Stimulated activated effector memory CD8-positive, alpha-beta T cell treated with anti-CD3 and anti-CD28 coated beads, Interleukin-12 subunit alpha, Interleukin-12 subunit beta, amount 100 ng/mL, for 72 hours (primary cell): ENCODE results near the gene RPL37A.
A peak's percentile ranks its signal among the peaks of the same experiment; 100 is the strongest.

Source experiments
- ATAC-seq: fragments of 150-1000 bp; cut with Tn5 transposase; 2 replicates; pipeline ENCODE4 v1.10.0; 2021
- DNase-seq, 2 donors: peaks; one replicate each; pipeline ENCODE4 v3.0.0; 2021 to 2022; ENCODE audit warnings: low spot score in 2 of 2
- H3K27ac Mint-ChIP-seq: one replicate; pipeline ENCODE4 v1.8.0; 2022; ENCODE audit warnings: mild to moderate bottlenecking, mixed read lengths
- H3K36me3 Mint-ChIP-seq: one replicate; pipeline ENCODE4 v1.8.0; 2022; ENCODE audit warnings: mild to moderate bottlenecking, mixed read lengths
- H3K4me1 Mint-ChIP-seq: one replicate; pipeline ENCODE4 v1.8.0; 2022; ENCODE audit warnings: mixed read lengths
- H3K4me3 Mint-ChIP-seq: one replicate; pipeline ENCODE4 v1.8.0; 2022; ENCODE audit warnings: mild to moderate bottlenecking, mixed read lengths
- H3K9me3 Mint-ChIP-seq: one replicate; pipeline ENCODE4 v1.8.0; 2022; ENCODE audit warnings: mixed read lengths

Gene RPL37A

DNA sequence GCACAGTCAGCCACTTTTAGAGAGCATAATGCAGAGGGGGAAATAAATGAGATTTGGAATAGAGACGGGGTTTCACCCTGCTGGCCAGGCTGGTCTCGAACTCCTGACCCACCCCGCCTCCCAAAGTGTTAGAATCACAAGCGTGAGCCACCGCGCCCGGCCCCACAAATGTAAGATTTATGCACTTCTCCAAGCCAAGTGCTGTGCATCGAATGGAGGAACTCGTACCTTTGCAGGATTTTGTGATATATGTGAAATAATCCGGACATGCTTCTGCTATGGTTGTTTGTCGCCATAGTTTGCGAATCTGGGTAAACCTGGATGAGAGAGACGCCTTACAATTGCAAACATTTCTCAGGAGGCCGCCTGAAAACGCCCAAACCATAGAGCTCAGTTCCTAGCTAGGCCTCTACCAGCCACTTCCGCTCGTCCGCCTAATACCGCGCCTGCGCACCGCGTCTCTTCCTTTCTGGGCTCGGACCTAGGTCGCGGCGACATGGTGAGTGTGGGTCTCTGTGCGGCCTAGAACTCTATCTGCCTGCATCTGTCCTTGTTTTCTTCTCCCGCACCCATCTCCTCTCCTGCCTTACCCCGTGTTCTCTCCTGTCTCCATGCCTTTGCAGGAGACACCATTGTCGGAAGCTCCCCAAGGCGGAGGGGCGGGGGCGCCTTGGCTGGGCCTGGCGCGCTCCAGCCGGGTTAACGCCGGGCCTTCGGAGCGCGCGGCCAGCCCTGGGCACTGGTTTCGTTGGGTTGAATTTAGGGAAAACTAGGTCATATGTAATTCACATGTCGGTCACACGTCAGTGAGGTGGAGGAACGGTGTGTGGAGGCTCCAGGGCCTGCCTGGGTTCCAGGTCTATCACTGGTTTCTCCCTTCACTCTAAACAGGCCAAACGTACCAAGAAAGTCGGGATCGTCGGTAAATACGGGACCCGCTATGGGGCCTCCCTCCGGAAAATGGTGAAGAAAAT, at the start of gene RPL37A:
RPL37A (plus strand) TSS at position 466 of the 974 bp plus-strand sequence; CDS start at position 497, 31 bp downstream.
- Mint-ChIP-seq H3K27ac (peak within 1 kb of the TSS; percentile 99), H3K36me3 (peaks cover 54% of the 10 kb centered on the region), H3K4me3 (peak within 1 kb of the TSS; percentile 94), H3K4me1 (peaks cover 41% of the 10 kb centered on the region), H3K9me3 (no peaks in the 10 kb centered on the region)
- ATAC-seq (peak; percentile 97), DNase-seq (peak; percentile 77 to 92)

DNA sequence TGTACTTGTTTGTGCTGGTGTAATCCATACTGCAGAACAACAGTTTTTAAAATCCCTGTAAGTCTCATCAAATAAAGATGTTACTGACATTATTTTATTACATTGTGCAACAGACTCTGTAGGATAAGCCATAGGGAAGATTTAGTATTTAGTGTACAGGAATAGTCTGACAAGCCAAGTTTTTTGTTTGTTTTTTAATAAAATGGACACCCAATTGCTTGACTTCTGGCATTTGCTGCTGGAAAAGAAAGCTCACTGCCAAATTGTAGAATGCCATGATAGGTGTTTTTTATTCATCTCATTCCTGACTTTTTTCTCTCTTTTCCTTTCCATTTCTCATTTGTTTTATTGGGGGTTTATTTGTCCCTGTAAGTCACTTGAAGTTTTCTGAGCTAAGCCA, 48.3 kb upstream of the RPL37A start:
- ATAC-seq (no peak), DNase-seq (no peak)
- Mint-ChIP-seq H3K9me3 (peaks cover 4% of the 10 kb centered on the region), H3K27ac (no peak overlapping the region), H3K4me1 (no peaks in the 10 kb centered on the region), H3K36me3 (peaks cover 96% of the 10 kb centered on the region), H3K4me3 (no peak overlapping the region)

DNA sequence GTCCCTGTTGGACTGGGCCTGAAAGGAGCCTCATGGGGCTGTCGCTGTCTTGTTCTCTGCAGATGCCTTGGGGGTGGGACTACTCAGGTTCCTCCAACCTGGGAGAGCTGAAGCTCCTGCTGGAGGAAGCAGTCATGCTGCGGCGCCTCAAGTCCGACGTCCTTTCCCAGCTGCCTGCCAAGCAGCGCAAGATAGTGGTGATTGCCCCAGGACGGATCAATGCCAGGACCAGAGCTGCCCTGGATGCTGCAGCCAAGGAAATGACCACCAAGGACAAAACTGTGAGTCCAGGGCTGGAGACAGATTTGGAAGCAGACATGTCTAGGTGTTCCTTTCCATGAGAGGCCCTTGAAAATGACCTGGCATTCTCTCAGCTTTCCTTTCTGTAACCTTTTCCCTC, 47.9 kb upstream of the RPL37A start:
- H3K4me1 Mint-ChIP-seq: no peaks in the 10 kb centered on the region
- DNase-seq: no peak
- H3K27ac Mint-ChIP-seq: no peak overlapping the region
- H3K9me3 Mint-ChIP-seq: peaks cover 4% of the 10 kb centered on the region
- no peak overlapping the region for H3K4me3 Mint-ChIP-seq
- H3K36me3 Mint-ChIP-seq: peaks cover 98% of the 10 kb centered on the region
- no peak for ATAC-seq

DNA sequence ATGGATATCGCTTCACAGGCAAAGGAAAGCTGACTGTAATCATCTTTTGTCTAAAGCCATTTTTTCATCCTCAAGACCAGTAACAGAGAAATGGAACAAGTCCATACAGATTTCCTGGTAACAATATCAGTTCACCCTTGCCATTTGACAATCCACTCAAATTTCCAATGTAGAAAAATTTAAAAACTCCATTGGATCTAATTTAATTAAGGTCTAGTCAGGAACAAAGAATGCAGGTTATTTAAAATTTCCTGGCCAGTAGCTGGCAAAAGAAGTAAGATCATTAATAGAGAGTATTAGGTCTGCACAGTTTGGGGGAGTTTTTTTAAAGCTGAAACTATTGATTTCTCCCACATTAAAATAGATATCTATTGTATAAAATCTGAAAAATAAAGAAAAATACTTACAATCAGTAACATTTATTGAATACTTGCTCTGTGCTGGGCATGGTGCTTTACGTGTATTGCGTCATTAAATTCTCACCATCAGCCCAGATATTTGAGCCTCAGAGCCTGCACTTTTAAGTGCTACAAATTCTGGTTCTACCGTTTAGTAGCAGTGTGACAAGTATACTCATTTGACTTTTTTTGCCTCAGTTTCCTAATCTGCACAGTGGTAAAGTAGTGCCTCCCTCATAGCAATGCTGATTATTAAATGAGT, 44.6 kb upstream of the RPL37A start:
- Mint-ChIP-seq H3K9me3 (peaks cover 2% of the 10 kb centered on the region), H3K4me3 (no peak overlapping the region), H3K36me3 (peaks cover 68% of the 10 kb centered on the region), H3K27ac (no peak overlapping the region), H3K4me1 (no peaks in the 10 kb centered on the region)
- ATAC-seq: no peak
- DNase-seq: no peak

DNA sequence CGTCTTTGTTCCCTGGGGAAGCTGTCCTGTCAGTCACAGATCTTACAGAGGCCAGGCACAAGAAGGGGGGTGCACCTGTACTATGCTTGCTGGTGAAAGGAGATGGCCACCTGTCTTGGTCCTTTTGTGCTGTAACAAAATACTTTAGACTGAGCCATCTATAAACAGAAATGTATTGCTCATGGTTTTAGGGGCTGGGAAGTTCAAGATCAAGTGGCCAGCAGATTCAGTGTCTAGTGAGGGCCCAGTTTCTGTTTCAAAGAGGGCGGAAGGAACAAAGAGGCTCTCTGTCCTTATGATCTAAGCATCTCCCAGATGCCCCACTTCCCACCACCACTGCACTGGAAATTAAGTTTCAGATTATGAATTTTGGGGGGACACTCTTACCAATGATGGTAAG, 35.5 kb upstream of the RPL37A start:
- ATAC-seq (no peak), DNase-seq (no peak)
- no peaks in the 10 kb centered on the region for H3K4me1 Mint-ChIP-seq
- no peaks in the 10 kb centered on the region for H3K9me3 Mint-ChIP-seq
- no peak overlapping the region for H3K27ac Mint-ChIP-seq
- no peak overlapping the region for H3K4me3 Mint-ChIP-seq
- peaks cover 34% of the 10 kb centered on the region for H3K36me3 Mint-ChIP-seq

DNA sequence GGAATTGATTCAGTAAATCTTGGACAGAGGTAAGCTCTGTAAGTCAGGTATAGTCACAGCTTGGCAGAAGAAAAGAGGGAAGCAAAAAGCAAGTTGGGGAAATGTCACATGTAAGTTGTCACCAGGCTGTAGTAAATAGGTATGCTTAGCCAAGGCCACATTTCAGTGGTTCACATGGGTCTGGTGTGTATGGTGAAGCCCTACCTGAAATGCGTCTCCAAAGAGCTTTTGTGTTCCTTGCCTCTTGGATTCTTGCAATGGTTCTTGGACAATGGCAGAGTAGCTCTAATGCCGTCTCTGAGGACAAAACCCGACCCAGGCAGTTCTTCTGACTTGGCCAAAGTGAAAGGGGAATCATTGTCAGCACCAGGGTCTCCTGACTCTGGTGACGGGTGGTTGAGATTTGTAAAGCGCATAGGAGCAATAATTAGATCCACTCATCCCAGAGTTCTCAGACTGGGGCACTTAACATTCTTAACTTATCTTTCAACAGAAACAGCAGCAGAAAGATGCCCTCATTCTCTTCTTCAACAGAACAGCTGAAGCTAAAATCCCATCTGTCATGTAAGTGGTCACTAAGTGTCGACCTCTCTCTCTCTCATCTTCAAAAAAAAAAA, 34.4 kb upstream of the RPL37A start:
- Mint-ChIP-seq H3K4me1 (no peaks in the 10 kb centered on the region), H3K27ac (no peak overlapping the region), H3K36me3 (peaks cover 44% of the 10 kb centered on the region), H3K4me3 (no peak overlapping the region), H3K9me3 (no peaks in the 10 kb centered on the region)
- DNase-seq: no peak
- no peak for ATAC-seq

DNA sequence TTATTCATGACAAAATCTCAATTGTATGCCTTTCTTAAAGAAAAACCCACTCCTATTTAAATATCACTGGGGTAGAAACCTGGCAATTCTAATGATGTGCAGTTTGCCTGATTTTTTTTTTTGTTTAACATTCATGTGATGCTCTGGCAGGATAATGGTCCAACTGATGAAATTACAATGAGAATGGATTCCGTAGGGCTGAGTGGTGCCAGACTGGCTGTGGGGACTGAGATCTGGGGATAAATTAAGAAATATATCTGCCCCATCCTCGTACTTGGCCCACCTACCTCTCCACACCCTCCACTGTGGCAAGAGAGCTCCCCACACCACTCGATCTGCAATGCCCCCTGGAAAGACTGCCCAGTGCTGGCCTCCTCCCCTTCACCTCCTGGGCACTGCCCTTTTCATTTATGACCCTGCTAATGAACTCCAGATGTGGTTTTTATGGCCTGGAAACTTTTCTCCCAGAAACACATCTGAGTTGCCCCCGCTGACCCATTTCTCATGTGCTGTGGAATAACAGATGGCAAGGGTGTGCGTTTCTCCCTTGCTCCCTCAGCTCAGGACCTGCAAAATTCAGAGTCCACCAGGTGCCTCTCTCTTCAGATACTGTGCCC, 33.0 kb upstream of the RPL37A start:
- no peak for DNase-seq
- Mint-ChIP-seq H3K4me3 (no peak overlapping the region), H3K4me1 (no peaks in the 10 kb centered on the region), H3K36me3 (peaks cover 59% of the 10 kb centered on the region), H3K9me3 (no peaks in the 10 kb centered on the region), H3K27ac (peak overlapping the region; percentile 62)
- ATAC-seq: no peak

DNA sequence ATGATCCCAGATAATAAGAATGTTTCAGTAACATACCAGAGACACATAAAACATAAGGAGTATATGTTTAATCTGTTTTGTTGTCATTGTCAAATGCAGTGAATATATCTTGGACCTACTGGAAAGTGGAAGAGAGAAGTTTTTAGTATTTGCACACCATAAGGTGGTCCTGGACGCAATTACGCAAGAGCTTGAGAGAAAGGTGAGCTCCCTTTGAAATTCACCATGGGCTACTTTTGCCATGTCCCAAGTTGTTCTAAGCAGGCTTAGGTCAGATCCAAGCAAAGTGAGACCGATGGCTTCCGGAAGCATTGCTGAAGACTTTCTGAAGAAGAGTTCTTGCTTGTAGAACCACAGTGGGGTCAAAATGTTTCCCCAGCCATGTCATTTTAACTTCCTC, 30.8 kb upstream of the RPL37A start:
- H3K4me1 Mint-ChIP-seq: no peaks in the 10 kb centered on the region
- no peak overlapping the region for H3K27ac Mint-ChIP-seq
- H3K36me3 Mint-ChIP-seq: peaks cover 67% of the 10 kb centered on the region
- ATAC-seq (no peak), DNase-seq (no peak)
- H3K4me3 Mint-ChIP-seq: no peak overlapping the region
- no peaks in the 10 kb centered on the region for H3K9me3 Mint-ChIP-seq

DNA sequence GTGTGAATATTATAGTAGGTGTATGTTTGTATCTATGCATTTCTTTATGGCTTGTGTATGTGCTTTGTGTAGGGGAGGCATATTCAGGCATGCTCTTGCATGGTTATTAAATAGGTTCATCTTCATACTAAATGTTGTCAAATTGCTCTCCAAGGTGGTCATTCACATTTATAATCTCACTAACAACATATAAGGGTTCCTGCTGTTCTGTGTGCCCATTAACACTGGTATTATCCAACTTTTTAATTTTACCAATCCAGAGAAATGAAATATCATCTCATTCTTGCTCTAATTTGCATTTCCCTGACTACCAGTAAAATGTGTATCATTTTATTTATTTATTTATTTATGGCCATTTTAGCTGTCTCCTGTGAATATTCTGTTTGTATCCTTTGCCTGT, 29.0 kb upstream of the RPL37A start:
- Mint-ChIP-seq H3K36me3 (peaks cover 61% of the 10 kb centered on the region), H3K27ac (no peak overlapping the region), H3K4me3 (no peak overlapping the region), H3K4me1 (no peaks in the 10 kb centered on the region), H3K9me3 (no peaks in the 10 kb centered on the region)
- DNase-seq (no peak), ATAC-seq (no peak)

DNA sequence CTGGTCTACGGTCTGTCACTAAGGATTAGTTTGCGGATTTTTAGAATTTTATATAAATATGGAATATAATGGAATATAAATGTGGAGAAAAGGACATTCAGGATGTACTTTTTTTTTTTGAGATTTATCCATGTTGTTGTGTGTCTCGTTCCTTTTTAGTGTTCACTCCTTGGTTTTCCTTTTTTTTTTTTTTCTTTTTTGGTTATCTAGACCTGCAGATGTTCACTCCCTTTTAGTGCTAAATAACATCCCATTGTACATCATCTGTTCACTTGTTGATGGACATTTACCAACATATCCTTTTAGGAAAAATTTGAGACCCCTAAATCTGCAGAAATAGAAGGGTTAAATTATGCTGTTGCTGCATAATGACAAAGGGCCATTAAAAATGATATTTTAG, 25.5 kb upstream of the RPL37A start:
- H3K9me3 Mint-ChIP-seq: no peaks in the 10 kb centered on the region
- peaks cover 8% of the 10 kb centered on the region for H3K4me1 Mint-ChIP-seq
- H3K27ac Mint-ChIP-seq: no peak overlapping the region
- no peak for ATAC-seq
- DNase-seq: no peak
- H3K4me3 Mint-ChIP-seq: no peak overlapping the region
- H3K36me3 Mint-ChIP-seq: peaks cover 48% of the 10 kb centered on the region

DNA sequence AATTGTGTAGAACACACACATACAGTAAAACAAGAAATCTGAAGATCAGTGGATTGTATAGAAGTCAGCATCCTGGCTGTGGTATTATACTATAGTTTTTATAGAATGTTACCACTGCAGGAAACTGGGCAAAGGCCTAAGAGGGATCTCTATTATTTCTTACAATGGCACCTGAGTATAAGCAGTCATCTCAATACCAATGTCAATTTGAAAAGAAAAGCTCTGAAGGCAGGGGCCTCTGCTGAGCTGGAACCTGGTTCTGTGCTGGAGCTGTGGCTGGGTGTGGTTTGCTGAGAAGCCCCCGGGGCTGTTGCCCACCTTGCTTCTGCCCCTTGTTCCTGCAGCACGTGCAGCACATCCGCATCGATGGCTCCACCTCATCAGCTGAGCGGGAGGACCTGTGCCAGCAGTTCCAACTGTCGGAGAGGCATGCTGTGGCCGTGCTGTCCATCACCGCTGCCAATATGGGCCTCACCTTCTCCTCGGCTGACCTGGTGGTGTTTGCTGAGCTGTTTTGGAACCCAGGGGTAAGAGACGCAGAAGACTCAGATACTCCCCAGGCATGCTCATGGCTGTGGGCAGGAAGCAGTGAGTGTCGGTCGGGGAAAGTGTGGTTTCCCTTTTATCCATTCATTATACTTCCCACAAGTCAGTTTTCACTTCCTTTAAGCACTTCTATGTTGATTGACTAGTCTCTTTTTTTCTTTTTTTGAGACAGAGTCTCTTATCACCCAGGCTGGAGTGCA, 23.5 kb upstream of the RPL37A start:
- Mint-ChIP-seq H3K36me3 (peaks cover 48% of the 10 kb centered on the region), H3K27ac (no peak overlapping the region), H3K9me3 (no peaks in the 10 kb centered on the region), H3K4me3 (no peak overlapping the region), H3K4me1 (peaks cover 8% of the 10 kb centered on the region)
- DNase-seq (no peak), ATAC-seq (peak; percentile 79)

DNA sequence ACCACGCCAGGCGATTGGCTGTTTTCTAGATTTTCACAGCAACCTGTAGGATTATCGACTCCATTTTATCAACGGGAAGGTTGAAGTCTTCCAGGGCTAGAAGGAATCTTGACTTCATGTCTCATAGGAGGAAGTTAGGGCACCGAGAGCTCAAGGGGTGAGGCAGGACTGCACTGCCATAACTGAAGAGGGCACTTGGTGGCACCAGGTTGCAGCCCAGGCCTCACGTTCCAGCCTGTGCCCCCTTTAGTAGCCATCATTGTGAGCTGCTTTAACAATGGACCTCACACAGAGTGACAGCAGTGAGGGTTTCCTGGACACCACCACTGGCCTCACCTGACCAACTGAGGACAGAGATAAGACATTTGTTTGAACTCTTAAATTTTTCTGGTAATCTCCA, 22.9 kb upstream of the RPL37A start:
- no peak for ATAC-seq
- no peak for DNase-seq
- Mint-ChIP-seq H3K27ac (no peak overlapping the region), H3K4me1 (peaks cover 8% of the 10 kb centered on the region), H3K4me3 (no peak overlapping the region), H3K36me3 (peaks cover 48% of the 10 kb centered on the region), H3K9me3 (no peaks in the 10 kb centered on the region)

DNA sequence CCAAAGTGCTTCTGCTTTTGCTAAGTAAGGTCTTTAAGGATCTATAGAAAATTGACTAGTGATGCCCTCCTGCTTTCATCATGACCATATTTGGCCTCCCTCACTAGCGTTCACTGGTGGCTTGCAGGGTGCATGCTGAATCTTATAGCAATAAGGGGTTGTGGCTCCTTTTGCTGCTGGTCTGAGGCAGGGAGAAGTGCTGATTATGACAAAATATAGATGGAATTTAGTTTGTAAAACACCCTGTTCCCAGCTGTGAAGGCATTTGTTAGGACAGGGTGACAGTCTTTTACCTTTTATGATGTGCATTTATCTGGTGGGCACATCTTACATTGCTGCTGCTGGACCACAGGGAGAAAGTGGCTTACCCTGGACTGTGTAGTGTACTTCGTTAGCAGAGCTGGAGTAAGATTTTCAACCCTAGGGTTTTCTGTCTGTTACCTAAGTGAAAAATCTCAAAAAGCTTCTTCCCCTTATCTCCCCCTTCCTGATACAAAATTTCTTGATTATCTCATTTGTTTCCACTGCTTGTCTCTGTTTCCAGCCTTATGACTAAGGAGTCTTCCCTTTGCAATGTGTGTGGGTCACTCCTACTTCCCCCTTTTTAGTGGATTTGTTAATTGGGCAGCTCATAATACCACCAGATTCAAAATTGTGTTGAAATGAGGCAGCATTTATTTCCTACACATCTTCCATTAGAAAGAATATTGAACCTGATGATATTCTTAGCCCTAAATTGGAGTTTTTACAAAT, 21.2 kb upstream of the RPL37A start:
- Mint-ChIP-seq H3K36me3 (peaks cover 46% of the 10 kb centered on the region), H3K4me1 (peaks cover 8% of the 10 kb centered on the region), H3K4me3 (no peak overlapping the region), H3K9me3 (no peaks in the 10 kb centered on the region), H3K27ac (no peak overlapping the region)
- DNase-seq: no peak
- ATAC-seq: no peak

DNA sequence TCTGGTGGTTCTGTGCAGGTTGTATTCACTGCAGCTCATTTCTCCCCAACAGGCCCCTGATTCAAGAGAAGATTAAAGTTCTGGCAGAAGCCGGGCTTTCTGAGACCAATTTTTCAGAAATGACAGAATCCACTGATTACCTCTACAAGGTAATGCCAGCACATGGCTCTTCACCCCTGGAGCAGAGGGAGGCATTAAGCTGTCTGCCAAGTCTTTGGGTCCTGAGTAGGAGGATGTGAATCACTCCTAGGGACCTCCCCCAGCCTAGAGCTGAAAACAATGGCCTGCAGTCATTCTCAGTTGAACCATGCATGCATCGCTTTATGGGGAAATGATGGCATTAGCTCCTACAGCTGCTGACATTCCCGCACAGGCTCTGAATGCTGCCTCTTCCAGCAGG, 20.5 kb upstream of the RPL37A start:
- DNase-seq: no peak
- H3K4me1 Mint-ChIP-seq: peaks cover 8% of the 10 kb centered on the region

More for the DNA sequence above, 20.5 kb upstream of the RPL37A start:
- no peaks in the 10 kb centered on the region for H3K9me3 Mint-ChIP-seq
- H3K36me3 Mint-ChIP-seq: peaks cover 53% of the 10 kb centered on the region
- no peak overlapping the region for H3K4me3 Mint-ChIP-seq
- no peak overlapping the region for H3K27ac Mint-ChIP-seq
- ATAC-seq: peak; percentile 84
